ENCODE results near the gene RYR2.
"Not testable (repeated sequence)": the region's sequence is repeated elsewhere in the genome, so short reads cannot be mapped to it uniquely, and the experiment has no call there.

Gene RYR2

DNA sequence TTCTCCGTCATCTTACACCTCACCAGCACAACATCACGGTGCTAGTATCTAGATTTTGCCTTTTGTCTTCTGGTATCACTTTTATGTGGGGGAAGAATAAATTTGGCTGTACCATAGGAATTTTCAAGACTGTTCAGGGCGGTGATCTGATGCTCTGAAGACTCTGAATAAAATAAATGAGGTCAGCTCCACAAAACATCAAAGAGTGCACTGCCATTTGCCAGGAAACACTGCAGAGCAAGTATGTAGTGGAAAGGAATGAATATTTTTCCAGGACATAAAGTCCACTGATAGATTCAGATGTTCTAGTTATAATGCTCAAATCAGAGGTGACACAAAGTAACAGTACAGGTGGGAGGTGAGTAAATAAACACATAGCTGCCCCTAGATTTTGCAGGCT is 792.5 kb downstream of the RYR2 start:
- no peak for DNase-seq (ENCODE audit: low read depth in 2 of 2, low spot score in 1 of 2)

DNA sequence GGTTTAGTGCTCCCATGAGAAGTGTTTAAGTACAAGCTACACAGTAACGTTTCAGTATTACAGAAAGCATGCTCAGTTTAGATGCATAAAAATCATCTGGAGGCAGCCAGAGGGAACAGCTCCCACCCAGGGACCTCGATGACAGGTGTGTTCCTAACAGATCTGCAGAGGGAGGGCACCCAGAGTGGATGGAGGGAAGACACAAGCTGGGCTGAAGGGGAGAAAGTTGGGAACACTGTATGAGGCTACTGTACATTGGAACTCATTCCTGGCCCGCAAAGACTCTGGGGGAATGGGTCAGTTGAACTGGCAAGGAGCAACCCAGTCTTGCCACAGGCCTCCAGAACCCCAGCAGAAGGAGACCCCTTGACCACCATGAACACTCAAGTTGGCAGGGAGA is 796.3 kb downstream of the RYR2 start:
- no peak for DNase-seq (ENCODE audit: low read depth in 2 of 2, low spot score in 1 of 2)

DNA sequence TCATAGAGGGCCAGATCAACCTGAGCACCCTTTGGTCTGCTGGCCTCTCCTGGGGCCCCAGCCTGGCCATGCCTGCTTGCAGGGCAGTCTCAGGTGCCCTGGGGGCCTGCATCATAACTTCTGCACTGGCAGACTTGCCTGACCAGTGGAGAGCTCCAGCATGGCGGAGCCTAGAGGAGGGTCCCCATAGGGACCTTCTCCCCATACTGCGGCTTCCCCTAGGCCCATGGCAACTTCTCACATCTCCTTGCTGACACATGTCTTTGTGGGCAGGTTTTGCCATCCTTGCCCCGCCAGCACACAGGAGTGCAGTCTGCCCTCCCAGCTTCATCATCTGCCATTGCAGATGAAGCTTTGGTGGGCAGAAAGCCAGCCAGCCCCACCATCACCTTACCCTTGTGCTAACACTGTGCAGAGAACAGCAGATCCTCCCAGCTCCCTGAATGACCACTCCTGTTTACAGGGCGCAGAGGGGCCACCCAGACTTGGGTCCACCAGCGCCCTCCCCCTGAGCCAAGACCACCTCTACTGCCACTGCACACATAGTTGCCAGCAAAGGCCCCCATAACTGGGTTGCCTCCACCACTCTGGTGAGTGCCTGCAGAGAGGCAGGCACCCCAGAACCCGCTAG is 797.0 kb downstream of the RYR2 start:
- DNase-seq (ENCODE audit: low read depth in 2 of 2, low spot score in 1 of 2), result no peak

DNA sequence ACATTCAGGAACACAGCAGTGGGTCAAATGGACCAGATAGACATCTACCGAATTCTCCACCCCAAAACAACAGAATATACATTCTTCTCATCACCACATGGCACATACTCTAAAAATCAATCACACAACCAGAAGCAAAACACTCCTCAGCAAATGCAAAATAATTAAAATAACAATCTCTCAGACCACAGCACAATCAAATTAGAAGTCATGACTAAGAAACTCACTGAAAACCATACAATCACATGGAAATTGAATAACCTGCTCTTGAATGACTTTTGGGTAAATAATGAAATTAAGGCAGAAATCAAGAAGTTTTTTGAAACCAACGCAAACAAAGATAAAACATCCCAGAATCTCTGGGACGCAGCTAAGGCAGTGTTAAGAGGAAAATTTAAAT is 799.5 kb downstream of the RYR2 start:
- DNase-seq (ENCODE audit: low read depth in 2 of 2, low spot score in 1 of 2), result no peak

DNA sequence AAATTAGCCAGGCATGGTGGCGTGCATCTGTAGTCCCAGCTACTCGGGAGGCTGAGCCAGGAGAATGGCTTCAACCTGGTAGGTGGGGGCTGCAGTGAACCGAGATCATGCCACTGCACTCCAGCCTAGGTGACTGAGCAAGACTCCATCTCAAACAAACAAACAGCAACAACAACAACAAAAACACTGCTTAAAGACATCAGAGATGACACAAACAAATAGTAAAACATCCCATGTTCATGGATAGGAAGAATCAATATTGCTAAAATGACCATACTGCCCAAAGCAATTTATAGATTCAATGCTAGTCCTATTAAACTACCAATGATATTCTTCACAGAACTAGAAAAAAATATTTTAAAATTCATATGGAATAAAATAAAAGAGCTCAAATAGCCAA is 801.5 kb downstream of the RYR2 start:
- DNase-seq (ENCODE audit: low read depth in 2 of 2, low spot score in 1 of 2), result not testable (repeated sequence)

DNA sequence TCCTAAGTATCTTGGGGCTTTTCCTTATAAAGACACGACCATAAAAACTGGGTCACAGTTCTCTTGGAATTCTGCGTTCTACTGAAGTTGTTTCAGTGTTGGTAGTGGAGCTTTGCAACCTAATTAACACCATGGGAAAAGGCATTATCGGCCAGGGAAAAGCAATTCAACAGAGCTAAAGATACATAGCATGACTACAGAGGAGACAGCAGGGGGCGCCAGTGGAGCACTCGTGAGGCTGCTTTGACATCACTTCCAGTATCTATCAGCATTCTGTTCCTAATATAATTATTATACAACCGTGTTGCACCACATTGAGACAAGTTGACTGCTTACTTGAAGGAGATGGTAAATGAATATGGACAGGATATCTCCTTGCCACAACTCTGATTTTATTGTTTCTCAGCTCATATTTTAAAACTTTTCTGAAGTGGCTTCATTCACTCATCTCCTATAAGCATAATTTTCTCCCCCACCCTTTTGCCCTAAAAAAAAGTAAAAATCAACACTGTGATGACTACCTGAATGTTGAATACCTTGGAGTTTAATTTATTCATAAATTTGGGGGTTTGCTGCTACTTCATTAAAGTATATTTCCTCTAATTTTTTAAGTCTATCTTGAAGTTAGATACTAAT is 809.3 kb downstream of the RYR2 start:
- no peak for DNase-seq (ENCODE audit: low read depth in 2 of 2, low spot score in 1 of 2)

GRCh38 chr1:237852342-237852741 is 810.4 kb downstream of the RYR2 start:
- no peak for DNase-seq (ENCODE audit: low read depth in 2 of 2, low spot score in 1 of 2)

DNA sequence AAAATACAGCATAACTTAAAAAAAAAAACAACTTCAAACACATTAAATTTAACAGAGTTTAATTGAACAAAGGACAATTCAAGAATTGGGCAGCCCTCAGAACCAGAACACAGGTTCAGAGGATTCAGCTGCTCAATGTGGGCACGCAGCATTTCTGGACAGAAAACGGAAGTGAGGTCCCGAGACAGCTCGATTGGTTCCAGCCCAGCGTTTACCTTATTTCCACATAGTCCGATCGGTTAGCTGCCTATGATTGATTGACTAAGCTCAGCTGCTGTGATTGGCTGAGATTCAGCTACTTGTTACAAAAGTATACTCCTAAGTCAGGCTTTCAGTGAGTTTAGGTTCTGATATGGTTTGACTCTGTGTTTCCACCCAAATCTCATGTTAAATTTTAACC is 815.5 kb downstream of the RYR2 start:
- DNase-seq (ENCODE audit: low read depth in 2 of 2, low spot score in 1 of 2), result no peak

GRCh38 chr1:237858992-237859391 is 817.0 kb downstream of the RYR2 start:
- no peak for DNase-seq (ENCODE audit: low read depth in 2 of 2, low spot score in 1 of 2)

- DNase-seq (ENCODE audit: low read depth in 2 of 2, low spot score in 1 of 2), result no peak
These were observed 820.0 kb downstream of the RYR2 start for GRCh38 chr1:237861944-237862343.

GRCh38 chr1:237863234-237863633 is 821.2 kb downstream of the RYR2 start:
- no peak for DNase-seq (ENCODE audit: low read depth in 2 of 2, low spot score in 1 of 2)

DNA sequence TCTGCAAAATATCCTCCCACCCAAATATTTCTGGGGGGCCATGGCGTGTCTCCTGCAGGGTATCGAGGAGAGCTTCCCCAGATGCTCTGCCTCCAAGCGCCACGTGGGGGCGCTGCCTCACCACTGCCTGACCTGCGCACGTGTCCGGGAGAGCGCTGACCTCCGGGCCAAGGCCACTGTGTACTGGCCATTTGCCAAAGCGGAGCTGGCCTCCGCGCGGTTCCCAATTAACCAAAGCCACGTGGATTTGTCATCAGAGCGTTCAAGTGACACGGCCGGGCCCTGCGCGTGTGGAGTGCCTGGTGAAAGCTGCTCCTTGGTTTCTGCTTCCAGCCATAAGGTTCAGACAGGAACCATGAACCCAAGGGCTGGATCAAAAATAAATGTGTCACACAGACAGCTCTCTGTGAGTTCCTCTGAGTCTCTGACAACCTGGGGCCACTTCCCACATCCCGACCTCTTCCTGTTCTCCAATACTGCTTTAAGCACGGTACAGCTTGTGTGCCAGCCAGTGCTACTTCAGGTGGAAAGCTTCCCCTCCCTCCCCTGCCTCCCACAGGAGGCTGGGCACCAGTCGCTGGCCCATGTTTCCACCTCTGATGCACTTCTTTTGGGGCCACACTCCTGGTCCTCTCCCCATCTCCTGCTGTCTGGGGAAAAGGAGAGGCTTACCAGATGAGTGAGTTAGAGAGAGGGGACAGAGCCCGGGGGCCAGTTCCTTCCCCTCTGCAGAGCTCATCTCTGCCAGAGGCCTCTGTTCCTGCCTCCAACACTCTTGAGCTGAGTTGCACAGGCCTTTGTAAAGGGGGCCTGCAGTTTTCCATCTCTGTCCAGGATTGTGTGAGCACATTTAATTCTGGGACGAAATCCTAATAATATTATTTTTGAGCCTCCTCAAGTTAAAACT is 822.6 kb downstream of the RYR2 start:
- no peak for DNase-seq (ENCODE audit: low read depth in 2 of 2, low spot score in 1 of 2)

- DNase-seq (ENCODE audit: low read depth in 2 of 2, low spot score in 1 of 2), result no peak
These were observed 825.5 kb downstream of the RYR2 start for GRCh38 chr1:237867380-237867888.

GRCh38 chr1:237868817-237869600 is 827.0 kb downstream of the RYR2 start:
- no peak for DNase-seq (ENCODE audit: low read depth in 2 of 2, low spot score in 1 of 2)

GRCh38 chr1:237873487-237874211 is 831.7 kb downstream of the RYR2 start:
- no peak for DNase-seq (ENCODE audit: low read depth in 2 of 2, low spot score in 1 of 2)

- DNase-seq (ENCODE audit: low read depth in 2 of 2, low spot score in 1 of 2), result no peak
These were observed 833.3 kb downstream of the RYR2 start for GRCh38 chr1:237875291-237875690.

- DNase-seq (ENCODE audit: low read depth in 2 of 2, low spot score in 1 of 2), result no peak
These were observed 835.6 kb downstream of the RYR2 start for GRCh38 chr1:237877631-237878030.

DNA sequence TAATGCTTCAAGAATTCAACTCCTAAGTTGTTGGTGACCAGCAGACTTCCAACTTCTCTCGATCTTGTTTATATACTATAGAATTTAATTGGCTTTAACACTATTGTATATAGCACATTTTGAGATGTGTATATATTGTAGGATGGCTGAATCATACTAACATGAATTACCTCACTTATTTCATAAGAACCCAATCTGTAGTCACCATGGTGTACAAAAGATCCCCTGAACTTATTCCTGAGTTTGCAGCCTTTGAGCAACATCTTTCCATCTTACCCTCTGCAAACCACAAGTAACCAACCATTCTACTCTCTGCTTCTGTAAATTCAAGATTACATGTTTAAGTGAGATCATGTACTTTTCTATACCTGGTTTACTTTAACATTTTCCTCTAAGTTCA is 836.4 kb downstream of the RYR2 start:
- DNase-seq (ENCODE audit: low read depth in 2 of 2, low spot score in 1 of 2), result no peak

DNA sequence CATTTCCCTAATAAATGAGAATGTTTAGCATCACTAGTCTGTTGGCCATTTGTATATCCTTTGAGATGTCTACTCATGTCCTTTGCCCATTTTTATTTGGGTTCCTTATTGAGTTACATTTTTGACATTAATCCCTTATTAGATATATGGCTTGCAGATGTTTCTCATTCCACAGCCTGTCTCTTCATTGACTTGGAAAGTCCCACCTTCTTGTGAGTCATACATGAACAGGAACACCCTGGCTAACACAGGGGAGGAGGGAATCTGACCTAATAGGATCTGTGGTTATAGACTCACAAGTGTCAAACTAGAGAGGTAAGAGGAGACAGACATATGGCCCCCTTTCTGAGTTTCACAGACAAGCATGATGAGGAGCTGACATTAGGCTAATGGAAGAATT is 837.2 kb downstream of the RYR2 start:
- DNase-seq (ENCODE audit: low read depth in 2 of 2, low spot score in 1 of 2), result no peak
